GM12864 (cell line): ENCODE data around the gene ITGB8.

ENCODE experiments used
- DNase-seq: peaks from one replicate; pipeline ENCODE4 v3.0.0-alpha.2; 2011; ENCODE audit warnings: low read depth
- H3K4me3 ChIP-seq: 2 replicates; pipeline ENCODE4 v1.5.1; 2011; ENCODE audit warnings: mild to moderate bottlenecking, low read depth, low read length, control low read depth
- CTCF ChIP-seq: IDR thresholded peaks from 2 replicates; pipeline ENCODE4 v1.5.1; 2011; ENCODE audit warnings: low read depth, mild to moderate bottlenecking, moderate library complexity, low read length, control low read depth, inconsistent platforms; ENCODE audit errors: missing control alignments

ITGB8 gene

GRCh38 chr7:20440472-20441105 lies 109.9 kb downstream of the ITGB8 start:
- TF ChIP-seq CTCF, result peak; percentile 66
- no peak for DNase-seq
- no peak overlapping the region for H3K4me3 ChIP-seq

GRCh38 chr7:20441346-20441745 lies 110.6 kb downstream of the ITGB8 start:
- no peak for DNase-seq
- no peak for TF ChIP-seq CTCF

GRCh38 chr7:20441991-20442441 lies 111.3 kb downstream of the ITGB8 start:
- DNase-seq, result no peak
- TF ChIP-seq CTCF, result no peak
- no peak overlapping the region for H3K4me3 ChIP-seq

More at GRCh38 chr7:20441346-20441745, 110.6 kb downstream of the ITGB8 start:
- no peak overlapping the region for H3K4me3 ChIP-seq

- no peak for DNase-seq
- no peak overlapping the region for H3K4me3 ChIP-seq
- TF ChIP-seq CTCF, result no peak
Observed at GRCh38 chr7:20442951-20443350, 112.3 kb downstream of the ITGB8 start.

GRCh38 chr7:20444030-20444800 lies 113.5 kb downstream of the ITGB8 start:
- no peak for DNase-seq
- H3K4me3 ChIP-seq, result no peak overlapping the region
- TF ChIP-seq CTCF, result no peak

- H3K4me3 ChIP-seq, result no peak overlapping the region
- peak; percentile 52 for DNase-seq
- no peak for TF ChIP-seq CTCF
Observed at GRCh38 chr7:20447021-20447650, 116.4 kb downstream of the ITGB8 start.
